NT2/D1 (cell line): ENCODE results near the gene CTSC.

ENCODE experiments used
- SUZ12 ChIP-seq: IDR thresholded peaks from 2 replicates; pipeline ENCODE4 v1.6.1; 2011; ENCODE audit not compliant: insufficient read length, insufficient read depth; ENCODE audit errors: extremely low read depth
- ZNF274 ChIP-seq: IDR thresholded peaks from 2 replicates; pipeline ENCODE4 v1.6.1; 2011; ENCODE audit warnings: mild to moderate bottlenecking, low read depth, low read length

DNA sequence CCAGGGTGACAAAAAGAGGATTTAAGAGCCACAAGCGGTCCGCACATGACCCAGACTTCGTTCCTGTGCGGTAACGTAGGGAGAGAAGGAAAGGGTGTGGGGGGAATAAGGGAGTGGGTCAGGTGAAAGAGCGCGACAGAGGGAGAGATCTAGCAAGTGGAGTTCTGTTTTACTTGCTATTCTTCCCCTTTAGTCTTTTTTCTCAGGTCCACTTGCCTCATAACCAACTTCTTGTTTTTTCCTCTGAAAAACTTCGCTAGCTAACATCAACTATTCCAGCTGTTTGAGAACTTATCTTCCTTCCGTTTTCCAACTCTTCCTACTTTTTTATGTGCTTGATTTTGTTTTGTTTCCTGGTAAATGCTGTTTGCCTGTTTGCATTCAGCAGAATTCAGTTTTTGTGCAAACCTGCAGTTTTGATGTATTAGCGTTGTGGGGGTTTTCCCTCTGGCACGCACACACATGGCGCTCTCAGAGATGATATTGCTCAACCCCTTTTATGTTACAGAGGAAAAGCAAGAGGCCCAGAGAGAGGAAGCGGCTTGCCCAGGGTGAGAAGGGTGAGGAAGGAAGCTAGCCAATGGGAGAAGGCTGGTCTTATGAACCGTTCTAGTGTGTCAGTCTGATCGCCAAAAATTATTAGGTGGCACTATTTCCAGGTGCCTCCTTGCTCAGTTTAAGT is 592 bp upstream of the CTSC start:
- TF ChIP-seq SUZ12 (no peak), ZNF274 (no peak)
